ENCODE data around the gene RELN. TPM values are rescaled to one million over a fixed set of nuclear protein-coding genes. Genes with fewer than 3 reads are reported as not detected.

The RELN gene
- total RNA-seq, 1 donor from 2014 or later, result 5.7 TPM

DNA sequence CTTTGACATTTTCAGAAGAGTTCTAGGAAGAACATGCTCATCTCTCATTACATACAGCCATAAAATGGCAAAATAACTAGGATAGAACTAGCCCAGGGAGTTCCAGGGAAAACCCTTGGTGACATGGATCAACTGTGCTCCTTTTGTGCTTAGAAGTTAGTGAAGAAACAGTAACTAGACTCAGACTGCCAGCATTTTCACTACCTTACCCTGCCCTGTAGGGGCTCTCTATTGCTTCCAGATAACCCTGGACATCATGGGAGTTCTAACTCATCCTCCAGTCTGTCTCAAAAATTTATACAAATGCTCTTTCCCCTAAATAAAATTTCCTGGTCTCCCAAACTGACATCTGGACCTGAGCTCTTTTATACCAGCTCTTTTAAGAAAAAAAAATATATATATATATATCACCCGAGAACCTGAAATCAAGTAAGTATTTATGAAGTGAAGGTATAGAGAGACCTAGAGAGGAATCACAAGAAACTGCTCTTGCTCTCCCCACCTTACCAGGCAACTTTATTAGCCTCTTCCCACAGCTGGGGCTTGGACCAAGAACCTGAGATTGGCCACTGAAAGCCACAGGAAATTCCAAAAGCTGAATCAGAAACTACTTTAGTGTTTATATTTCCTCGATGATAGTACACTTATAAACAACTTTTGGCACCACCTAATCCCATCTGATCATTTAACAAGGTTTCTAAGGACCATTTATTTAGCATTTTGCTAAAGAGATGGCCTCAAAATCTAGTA is 101.4 kb downstream of the RELN start:
- peaks cover 2% of the 10 kb centered on the region for H3K9me3 Mint-ChIP-seq (ENCODE audit: unreplicated experiment)
- H3K27ac Mint-ChIP-seq (ENCODE audit: unreplicated experiment), result no peak overlapping the region
- H3K27me3 Mint-ChIP-seq (ENCODE audit: unreplicated experiment), result peaks cover 4% of the 10 kb centered on the region
- TF ChIP-seq, protein P1, sequence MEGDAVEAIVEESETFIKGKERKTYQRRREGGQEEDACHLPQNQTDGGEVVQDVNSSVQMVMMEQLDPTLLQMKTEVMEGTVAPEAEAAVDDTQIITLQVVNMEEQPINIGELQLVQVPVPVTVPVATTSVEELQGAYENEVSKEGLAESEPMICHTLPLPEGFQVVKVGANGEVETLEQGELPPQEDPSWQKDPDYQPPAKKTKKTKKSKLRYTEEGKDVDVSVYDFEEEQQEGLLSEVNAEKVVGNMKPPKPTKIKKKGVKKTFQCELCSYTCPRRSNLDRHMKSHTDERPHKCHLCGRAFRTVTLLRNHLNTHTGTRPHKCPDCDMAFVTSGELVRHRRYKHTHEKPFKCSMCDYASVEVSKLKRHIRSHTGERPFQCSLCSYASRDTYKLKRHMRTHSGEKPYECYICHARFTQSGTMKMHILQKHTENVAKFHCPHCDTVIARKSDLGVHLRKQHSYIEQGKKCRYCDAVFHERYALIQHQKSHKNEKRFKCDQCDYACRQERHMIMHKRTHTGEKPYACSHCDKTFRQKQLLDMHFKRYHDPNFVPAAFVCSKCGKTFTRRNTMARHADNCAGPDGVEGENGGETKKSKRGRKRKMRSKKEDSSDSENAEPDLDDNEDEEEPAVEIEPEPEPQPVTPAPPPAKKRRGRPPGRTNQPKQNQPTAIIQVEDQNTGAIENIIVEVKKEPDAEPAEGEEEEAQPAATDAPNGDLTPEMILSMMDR (IDR thresholded peaks at IDR 0.05; ENCODE audit: partially characterized antibody, unreplicated experiment), result no peak
- H3K4me3 Mint-ChIP-seq (ENCODE audit: unreplicated experiment), result no peak overlapping the region
- peaks cover 6% of the 10 kb centered on the region for H3K36me3 Mint-ChIP-seq (ENCODE audit: unreplicated experiment)
- peaks cover 2% of the 10 kb centered on the region for H3K4me1 Mint-ChIP-seq (ENCODE audit: low read depth, unreplicated experiment)
- DNase-seq, result no peak

GRCh38 chr7:103887050-103887449 is 102.4 kb downstream of the RELN start:
- DNase-seq, result no peak
- Mint-ChIP-seq H3K27ac (ENCODE audit: unreplicated experiment) (no peak overlapping the region), H3K4me3 (ENCODE audit: unreplicated experiment) (no peak overlapping the region), H3K36me3 (ENCODE audit: unreplicated experiment) (peaks cover 6% of the 10 kb centered on the region), H3K4me1 (ENCODE audit: low read depth, unreplicated experiment) (peaks cover 2% of the 10 kb centered on the region), H3K9me3 (ENCODE audit: unreplicated experiment) (peaks cover 2% of the 10 kb centered on the region), H3K27me3 (ENCODE audit: unreplicated experiment) (peaks cover 4% of the 10 kb centered on the region)
- TF ChIP-seq, protein P1 (IDR thresholded peaks at IDR 0.05; ENCODE audit: partially characterized antibody, unreplicated experiment), result no peak

GRCh38 chr7:103879928-103880600 is 109.4 kb downstream of the RELN start:
- TF ChIP-seq, protein P1 (IDR thresholded peaks at IDR 0.05; ENCODE audit: partially characterized antibody, unreplicated experiment), result no peak
- H3K27me3 Mint-ChIP-seq (ENCODE audit: unreplicated experiment), result peaks cover 2% of the 10 kb centered on the region
- H3K36me3 Mint-ChIP-seq (ENCODE audit: unreplicated experiment), result peaks cover 10% of the 10 kb centered on the region
- peaks cover 2% of the 10 kb centered on the region for H3K9me3 Mint-ChIP-seq (ENCODE audit: unreplicated experiment)
- peaks cover 13% of the 10 kb centered on the region for H3K4me1 Mint-ChIP-seq (ENCODE audit: low read depth, unreplicated experiment)
- H3K4me3 Mint-ChIP-seq (ENCODE audit: unreplicated experiment), result peak overlapping the region; percentile 40
- H3K27ac Mint-ChIP-seq (ENCODE audit: unreplicated experiment), result peak overlapping the region; percentile 26
- DNase-seq, result no peak

DNA sequence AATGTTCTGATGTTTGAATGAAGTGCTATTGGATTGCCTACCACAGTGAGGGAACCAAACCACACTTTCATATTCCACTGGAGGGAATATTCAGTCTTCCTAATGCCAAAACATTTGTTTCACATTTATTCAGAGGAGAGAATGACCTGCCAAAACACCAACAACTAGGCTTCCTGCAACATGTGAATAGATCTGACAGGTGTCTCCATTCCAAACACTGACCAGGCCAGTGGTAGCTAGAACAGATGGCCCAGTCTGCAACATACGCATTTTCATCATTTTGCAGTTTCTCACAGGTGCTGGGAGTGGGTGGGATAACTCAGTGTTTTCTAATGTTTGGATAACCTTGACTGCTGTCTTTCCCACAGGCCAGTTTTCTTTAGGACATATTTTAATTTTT is 110.0 kb downstream of the RELN start:
- Mint-ChIP-seq H3K9me3 (ENCODE audit: unreplicated experiment) (peaks cover 2% of the 10 kb centered on the region), H3K36me3 (ENCODE audit: unreplicated experiment) (peaks cover 10% of the 10 kb centered on the region), H3K4me3 (ENCODE audit: unreplicated experiment) (no peak overlapping the region), H3K27ac (ENCODE audit: unreplicated experiment) (no peak overlapping the region), H3K4me1 (ENCODE audit: low read depth, unreplicated experiment) (peaks cover 13% of the 10 kb centered on the region), H3K27me3 (ENCODE audit: unreplicated experiment) (peaks cover 2% of the 10 kb centered on the region)
- TF ChIP-seq, protein P1 (IDR thresholded peaks at IDR 0.05; ENCODE audit: partially characterized antibody, unreplicated experiment), result no peak
- no peak for DNase-seq

DNA sequence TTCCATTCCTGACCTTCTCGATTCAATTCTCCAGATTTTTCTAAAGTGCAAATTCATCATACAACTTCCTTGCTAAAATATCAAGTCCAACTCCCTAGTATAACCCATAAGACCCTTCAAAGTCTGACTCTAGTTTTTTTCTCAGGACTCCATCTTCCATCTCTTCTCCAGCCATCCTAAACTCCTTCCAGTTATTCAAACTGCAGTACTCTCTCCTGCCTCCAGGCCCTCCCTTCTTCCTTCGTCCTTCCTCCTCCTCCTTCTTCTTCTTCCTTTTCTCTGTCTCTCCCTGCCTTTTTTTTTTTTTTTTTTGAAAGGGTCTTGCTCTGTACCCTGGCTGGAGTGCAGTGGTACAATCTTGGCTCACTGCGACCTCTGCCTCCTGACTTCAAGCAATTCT is 111.9 kb downstream of the RELN start:
- DNase-seq, result no peak
- peaks cover 13% of the 10 kb centered on the region for H3K4me1 Mint-ChIP-seq (ENCODE audit: low read depth, unreplicated experiment)

More for the DNA sequence above, 111.9 kb downstream of the RELN start:
- Mint-ChIP-seq H3K36me3 (ENCODE audit: unreplicated experiment) (peaks cover 4% of the 10 kb centered on the region), H3K4me3 (ENCODE audit: unreplicated experiment) (no peak overlapping the region), H3K27me3 (ENCODE audit: unreplicated experiment) (no peaks in the 10 kb centered on the region), H3K27ac (ENCODE audit: unreplicated experiment) (no peak overlapping the region), H3K9me3 (ENCODE audit: unreplicated experiment) (peaks cover 2% of the 10 kb centered on the region)
- TF ChIP-seq, protein P1 (IDR thresholded peaks at IDR 0.05; ENCODE audit: partially characterized antibody, unreplicated experiment), result peak; percentile 19

All from glutamatergic neuron (in vitro differentiated cells).